NK-92 (cell line): ENCODE results near the gene PTPRZ1.

Experiments used
- DNase-seq: peaks from one replicate; lab custom pipeline; 2025; ENCODE audit not compliant: unreplicated experiment; lab: John Stamatoyannopoulos, UW

Gene PTPRZ1

GRCh38 chr7:121890833-121891232 is 17.9 kb downstream of the PTPRZ1 start:
- no peak for DNase-seq

GRCh38 chr7:121891731-121892130 is 18.8 kb downstream of the PTPRZ1 start:
- no peak for DNase-seq

GRCh38 chr7:121901026-121901425 is 28.1 kb downstream of the PTPRZ1 start:
- no peak for DNase-seq

- no peak for DNase-seq
These were observed 31.2 kb downstream of the PTPRZ1 start for GRCh38 chr7:121904120-121904519.

- no peak for DNase-seq
These were observed 35.1 kb downstream of the PTPRZ1 start for GRCh38 chr7:121908042-121908441.

- no peak for DNase-seq
These were observed 36.9 kb downstream of the PTPRZ1 start for GRCh38 chr7:121909716-121910345.

- no peak for DNase-seq
These were observed 41.1 kb downstream of the PTPRZ1 start for GRCh38 chr7:121913947-121914675.

GRCh38 chr7:121914676-121915279 is 41.8 kb downstream of the PTPRZ1 start:
- DNase-seq, result no peak

GRCh38 chr7:121916211-121916610 is 43.2 kb downstream of the PTPRZ1 start:
- DNase-seq, result no peak

GRCh38 chr7:121919986-121920385 is 47.0 kb downstream of the PTPRZ1 start:
- DNase-seq, result no peak

- no peak for DNase-seq
These were observed 51.6 kb downstream of the PTPRZ1 start for GRCh38 chr7:121924269-121925186.

- no peak for DNase-seq
These were observed 58.4 kb downstream of the PTPRZ1 start for GRCh38 chr7:121931149-121931902.

GRCh38 chr7:121932768-121933167 is 59.8 kb downstream of the PTPRZ1 start:
- DNase-seq, result no peak

GRCh38 chr7:121936951-121937623 is 64.1 kb downstream of the PTPRZ1 start:
- DNase-seq, result no peak

GRCh38 chr7:121938429-121938996 is 65.6 kb downstream of the PTPRZ1 start:
- DNase-seq, result no peak

GRCh38 chr7:121940918-121941317 is 68.0 kb downstream of the PTPRZ1 start:
- DNase-seq, result no peak

- no peak for DNase-seq
These were observed 68.9 kb downstream of the PTPRZ1 start for GRCh38 chr7:121941830-121942229.

GRCh38 chr7:121945066-121945465 is 72.1 kb downstream of the PTPRZ1 start:
- DNase-seq, result no peak

GRCh38 chr7:121945480-121946236 is 72.7 kb downstream of the PTPRZ1 start:
- DNase-seq, result no peak
